K562 (cell line): ENCODE results near the gene TMEM191C. TPM values are rescaled to one million over a fixed set of nuclear protein-coding genes. Genes with fewer than 3 reads are reported as not detected.

Experiments
- CHD7 ChIP-seq: fragments of 200-600 bp; sonication (generic); IDR thresholded peaks from one replicate; pipeline ENCODE4 v1.6.1; 2012; ENCODE audit warnings: mild to moderate bottlenecking, low read depth, low read length, inconsistent platforms
- DEAF1 ChIP-seq: fragments of 450-650 bp; formaldehyde crosslinking; IDR thresholded peaks from 2 replicates; pipeline ENCODE4 v1.4.0; 2020; ENCODE audit warnings: mild to moderate bottlenecking, moderate library complexity
- ETV1 ChIP-seq: fragments of 450-650 bp; conservative IDR thresholded peaks from 2 replicates; pipeline ENCODE4 v1.6.1; 2016; ENCODE audit warnings: missing genetic modification characterization, control low read depth, low read depth, missing compliant biosample characterization
- GTF2A2 ChIP-seq: IDR thresholded peaks from 2 replicates; pipeline ENCODE4 v1.6.1; 2016; ENCODE audit warnings: mild to moderate bottlenecking, missing genetic modification characterization, missing compliant biosample characterization
- HLTF ChIP-seq: fragments of 450-650 bp; IDR thresholded peaks from 2 replicates; pipeline ENCODE4 v1.6.1; 2016
- MAFG ChIP-seq: fragments of 450-650 bp; conservative IDR thresholded peaks from 2 replicates; pipeline ENCODE4 v1.6.1; 2016; ENCODE audit warnings: missing genetic modification characterization, missing compliant biosample characterization
- MYC ChIP-seq, 2 experiments: fragments of 250-450 bp in 1 of 2; sonication (Bioruptor Pico) in 1 of 2; IDR thresholded peaks; 2 replicates each; pipeline versions ENCODE4 v1.5.1 to v1.6.1; 2012 to 2021; ENCODE audit warnings: low read depth in 2 of 2, borderline replicate concordance in 1 of 2, improper control_type of control experiment in 1 of 2, low read length in 1 of 2, mild to moderate bottlenecking in 1 of 2, moderate library complexity in 1 of 2
- POLR2A ChIP-seq: fragments of 450-650 bp; conservative IDR thresholded peaks from 2 replicates; pipeline ENCODE4 v1.6.1; 2016
- STAG1 ChIP-seq: sonication (generic); formaldehyde crosslinking; IDR thresholded peaks from 2 replicates; pipeline ENCODE4 v1.5.0; 2020; ENCODE audit warnings: missing genetic modification reagents, borderline replicate concordance
- ZBTB26 ChIP-seq: fragments of 450-650 bp; formaldehyde crosslinking; IDR thresholded peaks from 2 replicates; pipeline ENCODE4 v1.4.0; 2022; ENCODE audit warnings: missing genetic modification characterization
- ZNF165 ChIP-seq: fragments of 250-450 bp; sonication (Bioruptor Pico); IDR thresholded peaks from 2 replicates; pipeline ENCODE4 v1.4.0; 2020; ENCODE audit warnings: borderline replicate concordance
- ZNF785 ChIP-seq: fragments of 250-450 bp; sonication (Bioruptor Pico); IDR thresholded peaks from 2 replicates; pipeline ENCODE4 v1.4.0; 2020; ENCODE audit warnings: mild to moderate bottlenecking
- polyA plus RNA-seq, 8 experiments: library from polyadenylated mRNA; depleted of rRNA in 4 of 8; stranded (reverse) in 5 of 8; unstranded in 3 of 8; fragments of >200 nt; fragmentation: Nextera tagmentation in 2 of 8; fragmentation: Illumina TruSeq in 1 of 8; extraction: Ambion mirVana in 2 of 8; extraction: Trizol in 1 of 8; gene quantifications; 2 replicates each; pipeline versions ENCODE4 v1.2.1 to v1.2.3, GENCODE V29; 2011 to 2014; ENCODE audit warnings: inconsistent platforms in 1 of 8, missing spikeins in 1 of 8
- total RNA-seq, 7 experiments: library from RNA; depleted of rRNA in 6 of 7; stranded (reverse); fragments of >200 nt in 6 of 7; fragmentation: Illumina TruSeq in 2 of 7; extraction: Trizol in 2 of 7; gene quantifications; 2 replicates each; pipeline versions ENCODE4 v1.2.1 to v1.2.3, GENCODE V29; 2011 to 2021; ENCODE audit warnings: low replicate concordance in 1 of 7

Gene TMEM191C
- total and polyA plus RNA-seq, 9 of the 15 experiments (the other 6 are each of a cell fraction or from before 2014, with no cell fraction given) = 0.15 to 7.1 (median 1.1) TPM

- no peak for TF ChIP-seq ETV1 (tag)
- no peak for TF ChIP-seq ZNF165 (CRISPR knock-in tag)
- no peak for TF ChIP-seq STAG1 (CRISPR knock-in tag)
- TF ChIP-seq CHD7 = peak; percentile 72
- no peak for TF ChIP-seq MYC (IDR thresholded peaks at IDR 0.05; ENCODE audit: low read depth, low read length)
- peak; percentile 79; the same call in 1 of the 2 replicates for TF ChIP-seq MYC (CRISPR knock-in tag; IDR thresholded peaks at IDR 0.05; ENCODE audit: borderline replicate concordance, low read depth)
- peak; percentile 78 for TF ChIP-seq POLR2A
- TF ChIP-seq DEAF1 = peak; percentile 6; the same call in 1 of the 2 replicates
- no peak for TF ChIP-seq GTF2A2 (tag)
- TF ChIP-seq MAFG = no peak
- peak; percentile 3; the same call in 1 of the 2 replicates for TF ChIP-seq ZBTB26
- TF ChIP-seq ZNF785 (CRISPR knock-in tag) = no peak
- no peak for TF ChIP-seq HLTF
Measured at GRCh38 chr22:21451545-21452520, 15.4 kb upstream of the TMEM191C start (continued).
